HG03175 (cell line): Measurements from ENCODE around the gene OSBP2.

Experiments
- ATAC-seq: cut with Tn5 transposase; IDR thresholded peaks from one replicate; pipeline ENCODE4 v1.9.1; 2021; ENCODE audit warnings: mild to moderate bottlenecking, moderate library complexity; ENCODE audit not compliant: unreplicated experiment

The OSBP2 gene

DNA sequence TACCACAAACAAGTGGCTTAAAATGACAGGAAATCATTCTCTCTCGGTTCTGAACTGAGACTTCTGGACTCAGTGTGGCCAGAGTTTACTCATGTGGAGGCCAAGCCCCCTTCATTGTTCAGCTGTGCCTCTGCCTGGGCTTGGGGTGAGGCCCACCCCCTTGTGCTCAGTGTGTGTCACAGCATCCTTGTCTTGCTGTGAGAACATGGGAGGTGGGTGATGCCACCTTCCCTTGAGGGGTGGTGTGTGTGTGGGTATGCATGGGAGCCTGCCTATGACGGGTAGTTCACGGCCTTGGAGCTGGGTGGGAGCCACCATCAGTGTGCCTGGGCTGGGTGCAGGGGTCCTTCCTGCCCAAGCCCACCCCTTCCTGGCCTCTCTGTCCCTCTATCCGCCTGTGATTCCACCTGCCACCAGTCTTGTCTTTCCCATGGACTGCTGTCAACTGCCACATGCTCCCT, 172.2 kb downstream of the OSBP2 start:
- no peak for ATAC-seq

GRCh38 chr22:30867746-30868662, 173.3 kb downstream of the OSBP2 start:
- no peak for ATAC-seq

DNA sequence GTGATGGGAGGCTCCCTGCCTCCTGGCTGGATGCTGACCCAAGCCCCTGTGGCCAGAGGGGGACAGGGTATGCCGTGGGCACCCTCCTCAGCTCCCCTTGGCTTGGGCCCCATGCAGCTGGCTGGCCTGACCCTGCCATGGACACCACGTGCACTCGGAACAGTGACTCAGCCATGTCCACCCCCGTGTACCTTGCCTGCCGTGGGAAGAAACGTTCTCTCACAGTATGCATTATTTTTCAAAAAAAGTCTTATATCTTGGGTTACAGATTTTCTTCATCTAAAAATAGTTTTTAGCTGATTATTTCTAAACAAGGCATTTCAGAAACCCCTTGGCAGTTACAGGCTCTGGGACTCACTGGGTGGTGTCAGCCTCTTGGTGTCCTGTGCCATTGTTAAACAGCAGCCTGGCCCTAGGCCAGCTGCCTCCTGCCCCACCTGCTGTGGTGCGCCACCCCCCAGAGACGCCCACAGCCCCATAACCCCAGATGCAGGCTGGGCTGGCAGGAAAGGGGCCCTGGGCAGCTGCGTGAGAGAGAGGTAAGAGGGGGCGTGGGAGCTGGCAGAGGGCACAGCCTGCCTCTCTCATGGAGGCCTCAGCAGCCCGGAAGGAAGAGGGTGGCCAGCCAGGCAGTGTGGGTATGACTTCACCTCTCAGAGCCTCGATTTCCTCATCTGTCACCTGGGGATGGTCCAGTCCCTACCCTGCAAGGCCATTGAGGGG, 174.2 kb downstream of the OSBP2 start:
- no peak for ATAC-seq

- ATAC-seq: no peak
Measured at GRCh38 chr22:30869667-30870395, 175.2 kb downstream of the OSBP2 start.

- ATAC-seq: no peak
Measured at GRCh38 chr22:30870451-30871345, 176.0 kb downstream of the OSBP2 start.

DNA sequence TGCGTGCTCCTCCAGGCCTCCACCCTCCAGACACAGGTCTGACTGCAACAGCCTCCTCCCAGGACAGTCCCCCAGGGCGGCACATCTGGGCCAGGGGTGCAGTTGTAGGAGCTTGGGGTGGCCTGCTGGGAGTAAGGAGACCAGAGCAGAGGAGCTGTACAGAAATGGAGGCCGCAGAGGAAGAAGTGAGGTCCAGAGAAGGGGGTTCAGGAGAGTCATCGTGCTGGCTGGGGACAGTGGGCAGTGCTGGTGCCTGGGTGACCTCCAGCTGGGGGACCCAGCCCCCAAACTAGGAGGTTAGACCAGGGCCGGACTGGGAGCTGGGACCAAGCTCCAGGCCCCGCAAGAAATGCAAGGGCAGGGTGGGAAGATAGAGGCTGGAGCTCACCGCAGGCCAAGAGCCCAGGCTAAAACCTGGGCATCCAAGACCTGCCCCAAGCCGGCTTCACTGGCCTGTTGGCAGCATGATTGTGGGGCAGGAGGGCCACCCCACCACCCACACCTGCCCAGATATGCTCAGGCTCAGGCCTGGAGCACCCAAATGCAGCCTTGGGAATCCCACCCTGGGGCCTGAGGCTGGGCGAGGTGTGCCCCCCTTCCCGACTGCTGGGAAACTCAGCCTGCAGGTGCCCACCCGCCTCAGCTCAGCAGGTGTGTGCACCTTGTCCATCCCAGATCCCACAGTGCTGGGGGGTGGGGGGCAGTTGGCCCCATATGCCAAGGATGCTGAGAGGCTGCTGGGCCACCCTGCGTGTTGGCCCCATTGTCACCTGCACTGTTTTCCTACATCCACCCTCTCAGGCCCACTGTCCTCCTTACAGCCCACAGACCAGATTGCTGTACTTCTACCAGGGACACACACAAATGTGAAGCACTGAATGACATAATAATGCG, 177.0 kb downstream of the OSBP2 start:
- ATAC-seq: no peak

- no peak for ATAC-seq
Measured at GRCh38 chr22:30872285-30873041, 177.8 kb downstream of the OSBP2 start.

- no peak for ATAC-seq
Measured at GRCh38 chr22:30873086-30873650, 178.5 kb downstream of the OSBP2 start.

- no peak for ATAC-seq
Measured at GRCh38 chr22:30873661-30874060, 179.0 kb downstream of the OSBP2 start.

DNA sequence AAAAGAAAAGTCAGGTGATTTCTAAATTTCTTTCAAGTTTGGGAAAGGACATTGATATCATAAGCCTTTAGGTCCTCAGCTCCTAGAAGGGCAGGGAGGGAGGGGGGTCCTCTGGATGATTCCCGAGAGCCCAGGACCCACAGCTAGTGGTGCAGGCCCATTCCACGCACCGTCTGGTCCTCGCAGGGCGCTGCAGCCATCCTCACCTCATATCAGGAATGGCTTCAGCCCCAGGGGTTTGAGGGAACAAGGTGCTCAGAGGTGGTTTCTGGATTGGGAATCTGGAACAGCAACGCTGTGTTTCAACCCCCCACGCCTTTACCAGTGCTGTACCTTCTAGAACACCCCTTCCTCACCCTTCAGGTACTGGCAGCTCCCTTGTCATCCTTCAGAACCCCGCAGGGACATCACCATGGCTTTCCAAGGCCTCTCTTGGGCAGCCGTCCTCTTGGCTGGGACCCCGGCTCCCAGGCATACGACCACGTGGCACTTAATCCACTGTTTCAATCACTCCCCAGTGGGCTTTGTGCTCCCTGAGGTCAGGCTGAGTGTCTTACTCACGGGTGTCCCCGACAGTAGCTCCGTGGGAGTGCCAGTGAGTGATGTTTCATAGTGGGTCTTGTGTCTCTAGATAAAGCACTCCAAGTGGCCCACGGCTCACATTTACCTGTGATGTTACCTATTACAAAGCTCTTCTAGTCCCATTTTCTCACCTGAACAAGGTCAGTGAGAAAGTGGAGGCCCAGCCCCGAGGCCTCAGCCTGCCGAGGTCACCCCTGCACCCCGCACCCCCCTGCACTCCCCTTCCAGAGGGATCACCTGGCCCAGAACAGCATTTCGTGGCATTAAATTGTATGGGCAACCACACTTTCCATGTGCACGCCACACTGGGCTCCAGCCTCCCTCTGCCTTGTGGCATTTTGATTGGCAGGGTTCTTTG, 180.0 kb downstream of the OSBP2 start:
- no peak for ATAC-seq

GRCh38 chr22:30875481-30876215, 181.0 kb downstream of the OSBP2 start:
- ATAC-seq: no peak

- no peak for ATAC-seq
Measured at GRCh38 chr22:30876221-30876751, 181.6 kb downstream of the OSBP2 start.

- no peak for ATAC-seq
Measured at GRCh38 chr22:30876915-30877553, 182.4 kb downstream of the OSBP2 start.

- no peak for ATAC-seq
Measured at GRCh38 chr22:30877662-30878515, 183.2 kb downstream of the OSBP2 start.
